ENCODE measurements around the gene TMEM234.

DNA sequence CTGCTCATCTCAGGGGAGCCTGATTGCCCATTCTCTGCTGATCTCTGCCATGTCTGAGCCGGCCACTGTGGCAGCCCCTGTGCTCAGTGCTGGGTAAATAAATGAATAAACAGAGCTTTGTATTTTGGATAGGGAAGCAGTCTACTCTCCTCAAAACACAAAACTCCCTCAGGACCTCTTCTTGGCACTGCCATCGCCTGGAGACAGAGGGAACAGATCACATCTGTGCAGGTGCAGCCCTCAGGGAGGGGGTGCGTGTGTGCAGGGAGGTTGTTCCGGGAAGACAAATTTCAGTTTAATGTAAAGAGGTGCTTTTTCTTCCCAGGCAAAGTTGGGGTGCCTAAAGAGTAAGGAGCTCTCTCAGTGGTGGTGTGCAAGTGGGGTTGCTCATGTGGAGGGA is 17.2 kb upstream of the TMEM234 start:
- TF ChIP-seq FOS (IDR thresholded peaks at IDR 0.05; ENCODE audit: borderline replicate concordance, extremely low read depth, insufficient read length): no peak
- TF ChIP-seq CEBPB (IDR thresholded peaks at IDR 0.05; ENCODE audit: borderline replicate concordance in 1 of 2, low read depth in 2 of 2, low read length in 2 of 2): no peak
- TF ChIP-seq TCF7 (IDR thresholded peaks at IDR 0.05; ENCODE audit: borderline replicate concordance): no peak
- TF ChIP-seq CTCF (IDR thresholded peaks at IDR 0.05 in 2 of 3, conservative IDR thresholded peaks at IDR 0.05 in 1 of 3; ENCODE audit: control insufficient read depth in 2 of 3, extremely low read depth in 1 of 3, insufficient read depth in 1 of 3, low read depth in 3 of 3, low read length in 3 of 3): no peak
- TF ChIP-seq, protein P1, sequence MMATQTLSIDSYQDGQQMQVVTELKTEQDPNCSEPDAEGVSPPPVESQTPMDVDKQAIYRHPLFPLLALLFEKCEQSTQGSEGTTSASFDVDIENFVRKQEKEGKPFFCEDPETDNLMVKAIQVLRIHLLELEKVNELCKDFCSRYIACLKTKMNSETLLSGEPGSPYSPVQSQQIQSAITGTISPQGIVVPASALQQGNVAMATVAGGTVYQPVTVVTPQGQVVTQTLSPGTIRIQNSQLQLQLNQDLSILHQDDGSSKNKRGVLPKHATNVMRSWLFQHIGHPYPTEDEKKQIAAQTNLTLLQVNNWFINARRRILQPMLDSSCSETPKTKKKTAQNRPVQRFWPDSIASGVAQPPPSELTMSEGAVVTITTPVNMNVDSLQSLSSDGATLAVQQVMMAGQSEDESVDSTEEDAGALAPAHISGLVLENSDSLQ (IDR thresholded peaks at IDR 0.05): no peak
- TF ChIP-seq EP300 (IDR thresholded peaks at IDR 0.05; ENCODE audit: borderline replicate concordance in 1 of 2, control insufficient read depth in 1 of 2, low read depth in 2 of 2, low read length in 2 of 2): no peak
- TF ChIP-seq SIN3A (IDR thresholded peaks at IDR 0.05; ENCODE audit: low read depth, low read length): no peak
- TF ChIP-seq EZH2 (IDR thresholded peaks at IDR 0.05; ENCODE audit: borderline replicate concordance, control insufficient read depth, low read depth, low read length): no peak
- TF ChIP-seq FOXM1 (IDR thresholded peaks at IDR 0.05; ENCODE audit: low read depth, low read length): no peak

Measured in GM12878 (cell line).